Measurements from ENCODE around the gene XYLT1.

Gene XYLT1

DNA sequence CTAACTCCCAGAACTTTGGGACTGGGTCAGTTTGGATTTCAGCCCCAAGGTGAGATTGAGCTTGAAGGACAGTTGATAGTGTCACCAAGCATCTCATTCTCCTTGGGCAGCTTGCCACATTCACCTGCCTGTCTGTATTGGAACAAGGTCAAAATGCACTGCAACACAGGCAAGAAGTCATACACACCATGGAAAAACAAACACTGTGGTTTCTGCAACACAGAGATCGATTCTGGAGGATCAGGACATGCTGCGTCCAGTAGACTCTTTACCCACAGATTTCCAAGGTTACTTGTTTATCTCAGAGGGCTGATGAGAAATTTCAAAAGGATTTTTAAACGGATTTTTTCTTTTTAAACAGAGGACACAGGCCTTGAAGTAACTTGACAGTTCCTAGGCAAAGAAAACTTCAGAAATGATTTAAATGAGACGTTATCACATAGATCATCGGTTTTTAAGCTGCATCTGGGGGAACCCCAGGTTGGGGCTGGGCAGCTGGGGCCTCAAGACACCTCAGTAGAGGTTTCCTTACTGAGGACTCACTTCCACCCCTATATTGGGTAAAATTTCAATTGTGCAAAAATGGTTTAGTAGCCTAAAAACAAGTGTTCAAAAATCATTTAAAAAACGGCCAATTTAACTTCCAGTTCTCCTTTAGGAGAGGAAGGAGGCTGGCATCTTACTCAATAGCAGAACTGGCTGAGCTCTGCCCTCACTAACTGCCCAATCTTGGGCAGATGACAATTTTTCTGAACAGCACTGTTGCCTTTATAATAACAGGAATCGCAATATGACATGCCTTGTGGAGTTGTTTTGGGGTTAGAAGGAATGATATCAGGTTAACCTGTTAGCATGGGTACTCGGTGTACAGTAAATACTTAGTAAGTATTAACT lies 299.3 kb downstream of the XYLT1 start:
- no peak for DNase-seq (ENCODE audit: low spot score)
- in situ Hi-C loops (cut with MboI; ENCODE audit: low pct_unique_long_range_greater_than_20kb, low sequenced_read_pairs, unreplicated experiment), result no loop called here

DNA sequence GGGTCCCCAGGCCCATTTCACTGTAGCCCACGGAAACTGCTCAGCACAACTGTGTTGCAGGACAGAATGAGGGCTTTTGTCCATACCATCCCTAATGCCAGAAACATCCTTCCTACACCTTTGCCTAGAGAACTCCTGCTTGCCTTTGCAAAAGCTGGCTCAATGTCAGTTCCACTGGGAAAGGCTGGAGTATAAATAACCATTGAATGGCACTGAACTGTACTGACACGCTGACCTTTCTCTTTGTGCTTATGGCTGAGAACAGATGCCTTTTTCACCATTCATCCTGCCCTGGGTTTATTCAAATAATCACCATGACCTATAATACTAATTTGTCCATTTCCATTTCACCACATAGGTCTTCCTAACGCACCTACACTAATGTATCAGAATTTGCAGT lies 300.3 kb downstream of the XYLT1 start:
- in situ Hi-C loops (cut with MboI; ENCODE audit: low pct_unique_long_range_greater_than_20kb, low sequenced_read_pairs, unreplicated experiment), result no loop called here
- TF ChIP-seq, protein P1, sequence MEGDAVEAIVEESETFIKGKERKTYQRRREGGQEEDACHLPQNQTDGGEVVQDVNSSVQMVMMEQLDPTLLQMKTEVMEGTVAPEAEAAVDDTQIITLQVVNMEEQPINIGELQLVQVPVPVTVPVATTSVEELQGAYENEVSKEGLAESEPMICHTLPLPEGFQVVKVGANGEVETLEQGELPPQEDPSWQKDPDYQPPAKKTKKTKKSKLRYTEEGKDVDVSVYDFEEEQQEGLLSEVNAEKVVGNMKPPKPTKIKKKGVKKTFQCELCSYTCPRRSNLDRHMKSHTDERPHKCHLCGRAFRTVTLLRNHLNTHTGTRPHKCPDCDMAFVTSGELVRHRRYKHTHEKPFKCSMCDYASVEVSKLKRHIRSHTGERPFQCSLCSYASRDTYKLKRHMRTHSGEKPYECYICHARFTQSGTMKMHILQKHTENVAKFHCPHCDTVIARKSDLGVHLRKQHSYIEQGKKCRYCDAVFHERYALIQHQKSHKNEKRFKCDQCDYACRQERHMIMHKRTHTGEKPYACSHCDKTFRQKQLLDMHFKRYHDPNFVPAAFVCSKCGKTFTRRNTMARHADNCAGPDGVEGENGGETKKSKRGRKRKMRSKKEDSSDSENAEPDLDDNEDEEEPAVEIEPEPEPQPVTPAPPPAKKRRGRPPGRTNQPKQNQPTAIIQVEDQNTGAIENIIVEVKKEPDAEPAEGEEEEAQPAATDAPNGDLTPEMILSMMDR (IDR thresholded peaks at IDR 0.05; ENCODE audit: extremely low read depth, insufficient read depth, missing control alignments), result no peak
- DNase-seq (ENCODE audit: low spot score), result no peak

More for the DNA sequence above, 299.3 kb downstream of the XYLT1 start:
- TF ChIP-seq, protein P1 (IDR thresholded peaks at IDR 0.05; ENCODE audit: extremely low read depth, insufficient read depth, missing control alignments), result no peak

DNA sequence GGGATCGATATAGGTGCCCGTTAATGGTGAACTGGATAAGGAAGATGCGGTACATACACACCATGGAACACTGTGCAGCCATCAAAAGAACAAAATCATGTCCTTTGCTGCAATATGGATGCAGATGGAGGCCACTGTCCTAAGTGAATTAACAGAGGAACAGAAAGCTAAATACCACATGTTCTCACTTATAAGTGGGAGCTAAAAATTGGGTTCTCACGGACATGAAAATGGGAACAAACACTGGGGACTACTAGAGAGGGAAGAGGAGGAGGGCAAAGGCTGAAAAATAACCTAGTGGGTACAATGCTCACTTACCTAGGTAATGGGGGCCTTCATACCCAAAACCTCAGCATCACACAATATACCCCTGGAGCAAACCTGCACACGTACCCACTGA lies 302.6 kb downstream of the XYLT1 start:
- DNase-seq (ENCODE audit: low spot score), result no peak
- in situ Hi-C loops (cut with MboI; ENCODE audit: low pct_unique_long_range_greater_than_20kb, low sequenced_read_pairs, unreplicated experiment), result no loop called here
- TF ChIP-seq, protein P1 (IDR thresholded peaks at IDR 0.05; ENCODE audit: extremely low read depth, insufficient read depth, missing control alignments), result no peak

DNA sequence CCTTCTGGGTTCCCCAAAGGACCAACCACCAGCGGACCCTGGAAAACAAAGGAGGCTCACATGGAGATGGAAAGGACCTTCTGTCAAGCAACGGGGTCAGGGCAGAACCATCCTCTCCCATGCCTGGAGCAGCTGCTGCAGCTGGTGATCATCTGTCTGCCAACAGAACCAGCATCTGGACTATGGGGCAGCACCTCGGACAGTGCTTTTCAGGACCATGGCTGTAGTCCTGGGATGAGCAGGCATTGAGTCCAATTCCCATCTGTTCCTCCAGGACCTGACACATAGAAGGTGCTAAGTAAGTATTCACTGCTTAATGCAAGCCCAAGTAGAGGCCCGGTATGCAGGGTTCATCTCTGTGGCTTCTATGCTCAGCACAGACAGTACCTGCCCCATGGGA lies 304.7 kb downstream of the XYLT1 start:
- no peak for DNase-seq (ENCODE audit: low spot score)
- TF ChIP-seq, protein P1 (IDR thresholded peaks at IDR 0.05; ENCODE audit: extremely low read depth, insufficient read depth, missing control alignments), result no peak
- in situ Hi-C loops (cut with MboI; ENCODE audit: low pct_unique_long_range_greater_than_20kb, low sequenced_read_pairs, unreplicated experiment), result no loop called here

DNA sequence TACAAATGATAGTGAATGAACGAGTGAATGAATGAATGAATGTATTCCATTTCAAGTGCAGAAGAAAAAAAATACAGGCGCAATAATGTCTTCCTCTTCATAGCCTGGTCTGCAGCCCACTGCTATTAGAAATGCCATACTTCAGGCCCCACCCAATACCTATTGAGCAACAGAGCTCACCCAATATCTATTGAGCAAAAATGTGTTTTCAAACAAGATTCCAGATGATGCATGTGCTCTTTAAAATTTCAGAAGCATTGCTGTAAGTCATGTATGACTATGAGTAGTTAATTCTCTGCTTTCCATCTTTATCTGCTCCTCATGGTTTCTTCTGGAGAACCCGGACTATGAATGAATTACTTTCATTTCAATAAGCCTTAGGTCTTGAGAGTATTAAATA lies 308.2 kb downstream of the XYLT1 start:
- in situ Hi-C loops (cut with MboI; ENCODE audit: low pct_unique_long_range_greater_than_20kb, low sequenced_read_pairs, unreplicated experiment), result no loop called here
- DNase-seq (ENCODE audit: low spot score), result no peak
- TF ChIP-seq, protein P1 (IDR thresholded peaks at IDR 0.05; ENCODE audit: extremely low read depth, insufficient read depth, missing control alignments), result no peak

DNA sequence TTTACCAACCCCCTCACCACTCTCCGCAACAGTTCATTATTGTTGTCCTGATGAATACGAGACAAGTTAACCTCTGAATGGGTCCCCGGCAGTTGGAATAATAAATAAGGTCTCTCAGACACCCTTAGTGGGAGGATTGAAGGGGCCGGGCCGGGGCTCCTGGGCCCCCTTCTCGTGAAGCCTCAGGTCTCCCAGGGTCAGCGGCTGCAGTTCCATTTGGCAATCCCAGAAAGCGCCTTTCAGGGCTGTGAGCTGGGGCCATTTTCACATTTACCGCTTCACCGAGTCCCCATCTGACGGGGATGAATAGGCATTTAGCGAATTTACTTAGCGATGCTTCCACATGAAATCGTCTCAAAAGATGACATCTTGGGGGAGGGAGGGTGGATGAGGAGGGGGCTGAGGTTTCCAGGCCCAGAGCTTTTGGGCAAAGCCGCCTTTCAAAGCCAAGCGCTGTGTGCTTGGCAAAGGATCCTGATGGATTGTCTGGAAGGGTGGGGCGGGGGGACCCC lies 309.8 kb downstream of the XYLT1 start:
- in situ Hi-C loops (cut with MboI; ENCODE audit: low pct_unique_long_range_greater_than_20kb, low sequenced_read_pairs, unreplicated experiment), result no loop called here

More for the DNA sequence above, 309.8 kb downstream of the XYLT1 start:
- no peak for DNase-seq (ENCODE audit: low spot score)
- TF ChIP-seq, protein P1 (IDR thresholded peaks at IDR 0.05; ENCODE audit: extremely low read depth, insufficient read depth, missing control alignments), result no peak

Measured in GM13977 (cell line).